Ramos (cell line): ENCODE measurements around the gene PTGFRN.
"Not testable (repeated sequence)": the region's sequence is repeated elsewhere in the genome, so short reads cannot be mapped to it uniquely, and the experiment has no call there.

ENCODE experiments used
- in situ Hi-C: fragments of 300-500 bp; cut with MboI; formaldehyde crosslinking; loops from one replicate; pipeline ENCODE4 v1.14.3; 2022; ENCODE audit warnings: low sequenced_read_pairs; ENCODE audit not compliant: unreplicated experiment

Gene PTGFRN

DNA sequence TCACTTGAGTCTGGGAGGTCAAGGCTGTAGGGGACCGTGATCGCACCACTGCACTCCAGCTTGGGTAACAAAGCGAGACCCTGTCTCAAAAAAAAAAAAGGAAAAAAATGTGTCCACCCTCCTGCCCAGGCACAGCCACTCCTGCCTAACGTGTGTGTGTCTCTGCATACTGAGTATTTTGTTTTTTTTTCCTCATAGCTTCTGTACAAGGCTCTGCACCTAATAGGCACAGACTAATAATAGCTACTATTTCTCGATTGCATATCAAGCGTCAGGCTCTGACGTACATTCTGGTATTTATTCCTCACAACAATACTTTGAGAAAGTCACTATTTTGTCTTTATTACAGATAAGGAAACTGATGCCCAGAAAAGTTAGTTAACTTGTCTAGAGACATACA lies 5.0 kb downstream of the PTGFRN start:
- in situ Hi-C loops: no loop called here

DNA sequence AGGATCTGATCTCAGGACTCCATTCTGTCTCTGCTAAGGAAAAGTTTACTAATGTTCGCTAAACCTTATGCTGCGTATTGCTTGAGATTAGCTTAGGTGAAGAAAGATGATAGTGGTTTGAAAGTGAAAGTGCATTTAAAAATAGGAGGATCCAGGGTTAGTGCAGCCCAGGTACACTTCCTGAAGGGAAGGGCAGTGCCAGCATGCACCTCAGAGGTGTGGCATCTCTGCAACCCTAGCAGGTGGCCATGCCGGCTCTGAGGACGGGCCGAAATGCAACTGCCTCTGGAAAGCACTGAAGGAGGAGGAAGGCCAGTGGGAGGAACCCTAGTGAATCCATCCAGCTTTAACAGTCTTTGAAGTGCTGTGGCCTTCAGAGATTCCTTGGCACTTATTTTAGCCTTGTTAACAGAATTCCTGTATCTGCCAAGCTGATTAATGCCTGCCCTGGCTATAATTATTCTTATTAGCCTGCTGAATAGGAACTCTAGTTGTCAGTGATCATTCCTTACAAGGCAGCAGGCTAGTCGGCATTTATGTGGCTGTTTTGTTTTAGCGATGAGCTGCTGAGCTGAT lies 5.5 kb downstream of the PTGFRN start:
- in situ Hi-C loops: no loop called here

DNA sequence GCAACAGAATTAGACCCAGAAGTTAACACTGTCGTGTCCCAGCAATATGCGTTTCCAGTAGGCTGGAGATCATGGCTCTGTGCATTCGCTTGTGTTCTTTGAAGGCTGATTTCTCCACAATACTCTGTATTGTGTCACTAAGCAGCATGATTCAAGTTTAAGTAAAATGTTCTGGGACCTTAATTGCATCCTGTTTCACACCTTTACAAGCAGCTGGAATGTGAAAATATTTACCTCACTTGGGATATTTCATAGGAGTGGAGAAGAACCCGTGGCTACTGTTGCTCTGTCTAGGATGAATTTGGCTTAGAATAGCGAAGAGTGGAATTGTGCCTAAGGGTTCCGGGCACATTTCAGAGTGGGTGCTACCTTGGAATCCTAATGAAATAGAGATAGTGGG lies 6.3 kb downstream of the PTGFRN start:
- in situ Hi-C loops: no loop called here

DNA sequence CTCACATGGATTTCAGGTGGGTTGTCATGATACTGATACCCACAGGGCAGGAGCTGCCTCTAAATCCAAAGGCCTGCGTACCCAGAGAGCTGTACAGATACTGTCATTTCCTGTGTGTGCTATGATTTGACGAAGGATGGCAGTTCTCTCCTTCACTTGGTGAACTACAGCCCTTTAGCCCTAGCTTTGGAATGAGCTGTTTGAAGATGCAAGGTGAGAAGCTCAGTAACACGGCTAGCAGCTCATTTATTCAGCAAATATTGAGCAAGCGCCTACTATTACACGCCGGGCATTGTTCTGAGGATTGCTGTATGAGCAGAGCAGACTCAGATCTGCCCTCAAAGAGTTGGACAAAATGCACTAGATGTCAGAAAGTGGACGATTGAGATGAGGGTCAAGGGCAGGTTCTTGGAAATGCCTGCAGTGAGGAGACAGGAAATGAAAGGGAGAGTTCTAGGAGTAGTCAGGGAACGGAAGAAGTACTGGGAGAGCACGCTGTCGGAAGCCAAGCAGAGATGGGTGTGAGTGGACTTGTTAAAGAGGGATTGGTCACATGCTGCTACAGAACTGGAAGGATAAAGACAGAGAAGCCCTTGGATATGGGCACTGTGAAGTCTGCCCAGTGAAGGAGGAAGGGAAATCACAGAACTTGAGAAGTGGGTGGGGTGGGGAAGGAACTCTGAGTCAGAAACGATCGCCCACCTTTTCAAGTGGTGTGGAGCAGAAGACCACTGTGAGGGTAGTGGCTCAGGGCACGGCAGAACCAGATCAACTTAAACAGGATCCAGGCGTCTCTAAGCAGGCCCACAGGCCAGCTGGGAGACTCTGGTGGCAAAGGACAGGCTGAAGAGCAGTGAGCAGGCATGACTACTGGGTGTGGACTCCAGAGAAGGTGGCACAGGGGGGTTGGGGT lies 7.1 kb downstream of the PTGFRN start:
- in situ Hi-C loops: no loop called here

- in situ Hi-C loops: no loop called here
Observed at GRCh38 chr1:116918714-116919357, 9.1 kb downstream of the PTGFRN start.

GRCh38 chr1:116919802-116920201 lies 10.1 kb downstream of the PTGFRN start:
- in situ Hi-C loops: no loop called here

DNA sequence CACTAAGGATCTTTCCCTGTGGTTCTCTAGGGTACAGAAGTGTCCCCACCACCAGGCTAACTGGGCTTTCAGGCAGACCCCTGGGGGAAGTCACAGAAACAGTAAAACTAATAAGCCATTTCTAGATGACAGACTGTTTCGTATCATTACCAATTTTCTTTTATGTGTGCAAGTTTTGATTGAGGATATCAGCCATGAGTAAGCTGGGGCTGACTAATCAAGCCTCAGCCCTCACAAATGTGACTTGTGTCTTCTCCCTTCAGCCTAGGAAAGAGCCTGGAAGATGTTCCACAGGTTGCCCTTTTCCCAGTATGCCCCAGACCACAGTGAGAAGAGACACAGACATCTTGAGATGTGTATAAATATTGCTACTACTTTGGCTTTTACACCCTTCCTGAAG lies 10.5 kb downstream of the PTGFRN start:
- in situ Hi-C loops: no loop called here

GRCh38 chr1:116921301-116921885 lies 11.7 kb downstream of the PTGFRN start:
- in situ Hi-C loops: no loop called here

GRCh38 chr1:116921937-116922336 lies 12.2 kb downstream of the PTGFRN start:
- in situ Hi-C loops: no loop called here

DNA sequence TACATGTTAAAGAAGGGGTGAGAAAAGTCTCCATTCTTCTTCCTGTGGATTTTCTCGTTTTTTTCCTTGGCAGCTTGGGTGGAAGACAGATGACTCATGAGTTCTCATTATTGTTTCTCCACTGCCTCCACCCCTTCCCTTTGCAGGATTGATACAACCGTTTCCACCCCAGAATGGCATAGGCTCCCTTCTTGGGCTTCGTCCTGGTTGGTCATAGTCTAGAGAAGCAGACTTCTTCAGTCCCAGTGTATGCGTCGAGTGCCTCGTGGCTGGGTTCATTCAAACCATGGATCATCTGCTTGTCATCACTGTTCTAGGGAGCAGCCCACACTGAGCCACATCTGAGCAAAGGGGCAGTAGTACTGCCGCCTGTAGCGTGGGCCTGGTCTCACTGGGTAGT lies 13.7 kb downstream of the PTGFRN start:
- in situ Hi-C loops: no loop called here

- in situ Hi-C loops: no loop called here
Observed at GRCh38 chr1:116927049-116927798, 17.5 kb downstream of the PTGFRN start.

DNA sequence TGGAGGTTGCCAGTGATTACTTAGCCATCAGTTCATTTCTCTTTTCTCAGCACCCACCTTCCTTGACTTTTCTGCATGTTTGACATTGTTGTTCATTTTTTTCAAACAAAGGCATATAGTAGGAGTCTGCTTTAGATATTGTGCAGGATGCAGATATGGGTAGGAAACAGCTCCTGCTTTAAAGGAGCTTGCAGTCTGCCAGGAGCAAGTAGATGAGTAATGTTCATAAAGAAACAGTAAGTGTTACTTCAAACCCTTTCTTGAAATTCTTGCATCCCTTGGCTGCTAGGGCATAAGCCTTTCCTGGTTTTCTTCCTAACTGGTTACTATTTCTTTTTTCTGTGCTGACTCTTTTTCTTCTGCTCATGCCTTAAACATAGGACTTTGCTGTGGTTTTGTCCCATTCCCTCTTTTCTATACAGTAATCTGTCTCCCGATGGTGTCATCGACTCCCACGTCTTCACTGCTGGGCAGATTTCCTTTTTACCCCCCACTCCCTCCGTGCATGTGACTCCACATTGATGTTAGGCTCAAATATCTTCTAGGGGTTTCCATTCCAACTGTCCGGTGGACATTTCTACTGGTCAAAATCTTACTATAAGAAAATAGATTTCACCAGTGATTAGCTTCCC lies 20.4 kb downstream of the PTGFRN start:
- in situ Hi-C loops: no loop called here

DNA sequence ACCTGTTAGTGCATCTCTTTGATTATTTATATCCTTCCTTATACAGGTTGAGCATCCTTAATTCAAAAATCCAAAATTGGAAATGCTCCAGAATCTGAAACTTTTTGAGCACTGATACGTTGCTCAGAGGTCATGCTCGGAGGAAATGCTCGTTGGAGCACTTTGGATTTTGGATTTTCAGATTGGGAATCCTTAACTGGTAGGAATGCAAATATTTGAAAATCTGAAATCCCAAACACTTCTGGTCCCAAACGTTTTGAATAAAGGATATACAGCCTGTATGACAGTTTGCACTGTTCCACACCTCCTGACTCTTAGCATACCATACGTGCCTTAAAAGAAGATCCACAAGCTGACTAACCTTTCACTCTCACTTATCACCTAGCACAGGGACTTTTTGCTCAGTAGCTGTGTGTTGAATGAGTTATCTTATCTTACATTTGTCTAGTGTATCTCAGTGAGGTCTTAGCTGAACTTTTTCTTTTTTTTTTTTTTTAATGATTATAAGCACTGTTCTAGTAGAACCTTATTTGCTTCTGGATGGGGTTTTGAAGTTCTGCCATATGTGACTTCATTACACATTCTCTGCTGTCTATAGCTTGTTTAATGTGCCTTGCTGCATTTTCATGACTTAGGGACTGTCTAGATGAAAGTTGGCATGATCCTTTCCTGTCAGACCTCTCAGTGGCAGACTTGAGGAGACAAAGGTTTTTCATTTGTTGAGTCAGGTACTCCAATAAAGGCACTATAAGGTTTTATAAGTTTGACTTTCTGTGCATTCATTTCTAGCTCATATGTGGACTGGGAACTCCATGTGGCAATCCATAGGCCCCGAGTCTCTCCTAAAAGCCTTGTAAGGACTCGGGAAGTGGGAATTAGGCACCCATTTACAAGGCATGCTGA lies 21.6 kb downstream of the PTGFRN start:
- in situ Hi-C loops: no loop called here

GRCh38 chr1:116933606-116934515 lies 24.1 kb downstream of the PTGFRN start:
- in situ Hi-C loops: no loop called here

DNA sequence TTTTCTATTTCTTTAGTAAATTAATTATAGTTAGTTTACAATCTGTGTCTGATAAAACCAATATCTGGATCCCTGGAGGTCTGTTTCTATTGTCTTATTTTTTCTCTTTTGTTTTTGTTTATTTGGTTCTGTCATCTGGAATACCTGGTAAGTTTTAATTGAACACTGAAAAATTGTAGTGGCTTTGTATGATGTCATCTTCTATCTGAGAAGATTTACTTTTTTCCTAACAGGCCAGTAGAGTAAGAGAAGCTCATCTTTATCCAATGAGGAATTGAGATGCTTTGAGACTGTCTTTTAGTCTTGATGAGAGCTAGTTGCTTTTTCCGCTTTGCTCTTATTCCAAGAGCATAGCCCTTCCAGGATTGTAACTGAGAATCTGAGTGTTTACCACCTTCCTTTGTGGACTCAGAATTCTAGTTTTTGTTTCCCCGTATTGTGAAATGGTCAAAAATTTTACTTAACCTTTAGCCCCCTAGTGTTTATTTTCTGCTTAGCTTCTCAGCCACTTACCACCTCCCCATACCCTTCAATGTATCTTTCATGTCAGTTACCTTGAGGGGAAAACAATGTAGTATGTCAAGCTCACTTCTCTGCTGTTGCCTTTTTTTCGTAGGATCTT lies 25.0 kb downstream of the PTGFRN start:
- in situ Hi-C loops: no loop called here

- in situ Hi-C loops: no loop called here
Observed at GRCh38 chr1:116938216-116938615, 28.5 kb downstream of the PTGFRN start.

GRCh38 chr1:116939780-116940543 lies 30.2 kb downstream of the PTGFRN start:
- in situ Hi-C loops: not testable (repeated sequence)
